GM19351 (cell line): ENCODE measurements around the gene SV2B.

Experiments
- ATAC-seq: cut with Tn5 transposase; IDR thresholded peaks from one replicate; pipeline ENCODE4 v1.9.1; 2021; ENCODE audit warnings: mild to moderate bottlenecking, moderate library complexity; ENCODE audit not compliant: unreplicated experiment

Gene SV2B

DNA sequence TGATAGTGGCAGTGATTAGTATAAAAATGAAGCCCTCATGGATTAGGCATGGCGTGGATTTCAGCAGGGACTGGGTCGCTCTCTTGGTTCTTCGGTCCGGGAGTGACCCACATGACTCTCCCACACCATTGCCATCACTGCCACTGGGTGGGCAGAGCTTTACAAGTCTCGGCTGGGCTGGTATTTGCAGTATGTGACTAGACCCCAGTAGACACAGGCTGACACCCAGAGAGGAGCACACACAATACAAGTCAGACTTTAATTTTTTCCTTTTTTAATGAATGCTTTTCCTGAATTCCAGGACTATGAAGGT, 1.5 kb downstream of the SV2B start:
- ATAC-seq = no peak

DNA sequence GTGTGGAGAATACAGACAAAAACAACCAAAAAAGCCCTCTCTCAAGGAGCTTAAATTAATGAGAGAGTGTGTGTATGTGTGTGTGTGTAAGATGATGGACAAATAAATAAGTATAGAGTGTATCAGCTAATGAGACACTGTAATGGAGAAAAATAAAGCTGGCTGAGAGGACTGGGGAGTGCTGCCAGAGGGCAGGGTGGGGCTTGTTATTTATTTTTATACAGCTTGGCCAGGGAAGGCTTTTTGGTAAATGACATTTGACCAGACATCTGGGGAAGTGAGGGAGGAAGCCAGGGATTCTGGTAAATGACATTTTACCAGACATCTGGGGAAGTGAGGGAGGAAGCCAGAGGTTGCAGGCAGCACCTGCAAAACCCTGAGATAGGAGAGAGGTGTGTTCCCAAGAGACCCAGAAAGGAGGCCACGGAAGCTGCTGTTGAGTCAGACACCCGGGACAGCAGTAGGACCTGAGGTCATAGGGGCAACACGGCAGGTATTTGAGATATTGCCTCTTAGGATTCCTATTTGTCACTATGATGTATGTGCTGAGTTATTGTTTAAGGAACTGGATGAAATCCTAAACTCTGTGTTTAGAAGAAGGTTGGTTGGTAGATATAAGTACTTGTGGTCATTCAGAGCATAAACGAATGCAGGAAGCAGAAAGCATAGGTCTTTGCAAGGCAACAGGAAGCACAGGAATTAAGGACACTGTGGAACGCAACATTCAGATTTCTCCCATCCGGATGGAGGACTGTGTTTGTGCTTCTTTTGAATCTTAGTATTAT, 2.7 kb downstream of the SV2B start:
- ATAC-seq = no peak

DNA sequence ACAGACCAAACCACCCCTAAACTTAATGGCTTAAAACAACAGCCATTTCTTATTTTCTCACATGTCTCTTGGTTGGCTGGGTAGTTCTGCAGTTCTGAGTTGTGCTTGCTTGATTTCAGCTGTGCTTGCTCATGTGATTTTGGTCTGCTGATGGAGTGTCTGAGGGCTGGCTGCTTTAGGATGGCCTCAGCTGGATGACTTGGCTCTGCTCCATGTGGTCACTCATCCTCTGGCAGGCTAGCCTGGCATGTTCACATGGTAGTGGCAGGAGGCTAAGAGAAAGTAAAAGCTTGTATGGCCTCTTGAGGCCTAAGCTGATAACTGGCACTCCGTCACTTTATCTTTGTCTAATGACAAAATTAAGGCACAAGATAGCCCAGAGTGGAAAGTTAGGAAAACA, 4.1 kb downstream of the SV2B start:
- no peak for ATAC-seq

DNA sequence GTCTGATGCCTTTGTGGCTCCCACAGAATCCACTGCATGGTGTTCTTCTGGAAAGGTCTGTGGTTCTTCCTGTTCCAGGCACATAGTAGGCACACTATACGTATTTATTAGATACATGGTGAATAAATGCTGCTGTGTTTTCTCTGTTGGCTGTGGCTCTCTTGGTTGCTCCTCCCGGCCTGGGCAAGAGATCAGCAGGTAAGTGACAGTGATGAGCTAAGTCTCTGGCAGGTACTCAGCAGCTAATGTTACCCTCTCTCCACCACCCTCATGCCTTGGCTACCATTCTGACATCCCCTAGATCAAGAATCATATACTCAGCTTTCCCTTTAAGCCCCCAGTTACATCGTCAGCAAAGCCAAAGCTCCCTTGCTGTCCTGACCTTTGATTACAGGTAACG, 8.4 kb downstream of the SV2B start:
- ATAC-seq = no peak

GRCh38 chr15:91109885-91110284, 9.8 kb downstream of the SV2B start:
- ATAC-seq = no peak

DNA sequence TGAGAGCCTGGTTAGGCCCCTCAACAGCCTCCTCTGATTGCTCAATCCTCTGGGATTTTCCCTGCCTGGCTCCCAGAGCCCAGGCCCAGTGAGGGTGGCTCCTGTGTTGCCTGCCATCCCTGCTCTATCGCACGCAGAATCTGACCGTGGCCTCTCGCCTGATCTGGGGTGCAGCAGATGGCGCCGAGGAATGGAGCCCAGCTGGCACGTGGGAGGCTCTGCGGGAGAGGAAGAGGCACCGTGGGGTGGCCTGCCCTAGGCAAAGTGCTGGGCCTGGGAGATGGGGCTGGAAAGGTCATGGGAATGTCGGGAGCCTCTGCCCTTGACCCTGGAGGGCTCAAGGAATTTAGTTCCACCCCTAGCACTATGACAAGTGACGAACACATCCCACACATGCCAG, 10.3 kb downstream of the SV2B start:
- ATAC-seq = no peak

- ATAC-seq = no peak
These were observed 13.0 kb downstream of the SV2B start for GRCh38 chr15:91113030-91113429.

DNA sequence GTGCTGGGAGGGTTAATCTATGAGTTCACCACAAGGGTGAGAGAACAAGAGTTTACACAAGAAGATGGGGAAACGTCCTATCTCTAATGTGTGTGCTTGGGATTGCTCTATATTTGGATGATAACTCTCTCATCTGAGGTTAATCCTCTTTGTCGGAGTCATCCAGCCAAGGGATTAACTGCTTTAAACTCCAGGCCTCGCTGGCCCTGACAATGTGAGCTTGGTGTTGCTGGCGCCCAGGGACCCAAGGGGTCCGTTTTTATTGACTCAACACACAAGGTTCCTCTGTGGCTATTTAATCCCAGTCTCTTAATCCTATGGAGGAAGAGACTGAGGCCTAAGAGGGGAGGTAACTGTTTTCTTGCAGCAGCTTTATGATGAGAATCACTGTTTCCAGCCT, 14.2 kb downstream of the SV2B start:
- no peak for ATAC-seq

DNA sequence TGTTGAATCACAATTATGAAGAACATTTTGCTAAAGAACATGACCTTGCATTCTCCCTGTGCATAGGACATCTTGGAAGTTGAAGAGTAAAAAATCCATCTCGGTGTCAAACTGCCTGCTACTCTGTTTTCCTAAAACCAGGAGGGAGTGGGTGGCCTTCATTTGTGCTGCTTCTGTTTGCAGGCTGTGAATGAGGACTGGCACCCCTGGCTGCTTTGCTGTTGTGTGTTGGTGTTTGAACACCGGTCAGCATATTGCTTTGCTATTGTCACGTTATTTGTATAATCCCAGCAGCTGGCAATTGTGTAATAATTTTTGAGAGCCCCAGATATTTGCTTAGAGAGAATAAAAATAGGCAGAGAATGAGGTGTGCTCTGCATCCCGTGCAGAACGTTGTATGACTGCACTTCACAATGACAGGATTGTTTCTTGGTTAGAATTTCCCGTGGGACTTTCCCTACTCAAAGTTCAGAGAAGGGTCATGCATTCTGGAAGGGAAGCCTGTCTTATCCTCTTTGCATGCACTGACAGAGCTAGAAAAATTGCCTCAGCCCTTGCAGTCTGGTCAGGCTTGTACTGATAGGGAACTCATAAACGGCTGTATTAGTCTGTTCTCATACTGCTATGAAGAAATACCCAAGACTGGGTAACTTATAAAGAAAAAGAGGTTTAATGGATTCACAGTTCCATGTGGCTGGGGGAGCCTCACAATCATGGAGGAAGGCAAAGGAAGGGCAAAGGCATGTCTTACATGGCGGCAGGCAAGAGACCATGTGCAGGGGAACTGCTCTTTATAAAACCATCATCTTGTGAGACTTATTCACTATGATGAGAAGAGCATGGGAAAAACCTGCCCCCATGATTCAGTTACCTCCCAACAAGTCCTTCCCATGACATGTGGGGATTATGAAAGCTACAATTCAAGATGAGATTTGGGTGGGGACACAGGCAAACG, 16.3 kb downstream of the SV2B start:
- peak; percentile 89 for ATAC-seq

- no peak for ATAC-seq
These were observed 17.3 kb downstream of the SV2B start for GRCh38 chr15:91117375-91117774.

- ATAC-seq = no peak
These were observed 18.9 kb downstream of the SV2B start for GRCh38 chr15:91118817-91119590.

- ATAC-seq = no peak
These were observed 22.2 kb downstream of the SV2B start for GRCh38 chr15:91122296-91122695.

DNA sequence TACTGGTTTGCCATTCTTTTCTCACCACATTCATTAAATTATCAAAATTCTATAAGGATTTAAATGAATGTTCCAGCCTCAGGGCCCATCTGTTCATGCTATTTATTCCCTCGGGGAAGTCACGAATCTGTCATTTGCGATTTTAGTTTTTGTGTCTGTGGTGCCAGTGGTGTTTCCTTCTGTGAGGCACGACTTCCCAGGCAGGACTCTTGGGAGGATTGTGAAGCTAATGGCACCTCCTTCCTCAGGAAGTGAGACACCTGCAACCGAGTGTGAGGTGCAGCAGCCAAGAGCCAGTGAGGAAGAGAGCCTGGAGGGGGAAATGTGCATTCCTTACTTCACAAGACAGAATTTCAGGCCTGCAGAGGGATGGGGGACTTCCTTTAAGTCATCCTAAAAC, 24.1 kb downstream of the SV2B start:
- ATAC-seq = no peak

DNA sequence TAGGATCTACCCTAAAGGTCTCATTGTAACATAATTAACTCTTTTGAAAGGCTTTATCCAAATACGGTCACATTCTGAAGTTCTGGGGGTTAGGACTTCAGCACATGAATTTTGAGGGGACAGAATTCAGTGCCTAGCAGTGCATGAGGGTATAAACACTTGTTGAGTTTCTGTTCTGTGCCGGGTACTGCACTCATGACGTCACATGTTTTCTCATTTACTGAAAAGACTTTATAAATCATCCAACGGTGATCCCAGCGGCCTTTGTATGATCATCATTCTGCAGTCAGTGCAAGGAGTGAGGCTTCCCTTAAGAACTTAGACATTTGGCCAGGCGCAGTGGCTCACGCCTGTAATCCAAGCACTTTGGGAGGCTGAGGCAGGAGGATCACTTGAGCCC, 25.1 kb downstream of the SV2B start:
- ATAC-seq = no peak

- no peak for ATAC-seq
These were observed 26.0 kb downstream of the SV2B start for GRCh38 chr15:91126080-91126479.

GRCh38 chr15:91127236-91127955, 27.3 kb downstream of the SV2B start:
- no peak for ATAC-seq

- no peak for ATAC-seq
These were observed 28.0 kb downstream of the SV2B start for GRCh38 chr15:91128016-91128415.

- no peak for ATAC-seq
These were observed 29.4 kb downstream of the SV2B start for GRCh38 chr15:91129436-91129835.

- ATAC-seq = no peak
These were observed 32.0 kb downstream of the SV2B start for GRCh38 chr15:91132079-91132478.

DNA sequence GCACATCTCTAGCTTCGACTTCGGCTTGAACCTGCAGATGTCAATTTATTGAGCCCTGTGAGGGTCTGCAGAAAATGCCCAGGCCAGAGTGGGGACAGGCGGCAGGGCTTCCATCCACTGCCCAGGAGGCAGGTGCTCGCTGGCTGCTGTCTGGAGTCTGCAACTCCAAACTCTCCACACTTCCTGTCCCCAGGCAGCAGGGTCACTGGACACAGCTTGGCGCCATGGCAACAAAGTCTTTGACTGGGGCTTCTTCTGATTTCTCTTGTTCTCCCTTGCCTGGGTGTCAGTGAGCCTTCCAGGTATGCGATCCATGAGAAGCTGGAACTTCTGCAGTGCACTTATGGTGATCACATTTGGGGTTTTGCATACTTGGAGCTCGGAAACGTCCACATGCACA, 33.5 kb downstream of the SV2B start:
- ATAC-seq = no peak
